Measurements from ENCODE around the gene OXCT2. TPM values are rescaled to one million over a fixed set of nuclear protein-coding genes. Genes with fewer than 3 reads are reported as not detected.

Gene OXCT2
- total and polyA plus RNA-seq, 4 donors: 0.11 to 0.47 (median 0.15) TPM

DNA sequence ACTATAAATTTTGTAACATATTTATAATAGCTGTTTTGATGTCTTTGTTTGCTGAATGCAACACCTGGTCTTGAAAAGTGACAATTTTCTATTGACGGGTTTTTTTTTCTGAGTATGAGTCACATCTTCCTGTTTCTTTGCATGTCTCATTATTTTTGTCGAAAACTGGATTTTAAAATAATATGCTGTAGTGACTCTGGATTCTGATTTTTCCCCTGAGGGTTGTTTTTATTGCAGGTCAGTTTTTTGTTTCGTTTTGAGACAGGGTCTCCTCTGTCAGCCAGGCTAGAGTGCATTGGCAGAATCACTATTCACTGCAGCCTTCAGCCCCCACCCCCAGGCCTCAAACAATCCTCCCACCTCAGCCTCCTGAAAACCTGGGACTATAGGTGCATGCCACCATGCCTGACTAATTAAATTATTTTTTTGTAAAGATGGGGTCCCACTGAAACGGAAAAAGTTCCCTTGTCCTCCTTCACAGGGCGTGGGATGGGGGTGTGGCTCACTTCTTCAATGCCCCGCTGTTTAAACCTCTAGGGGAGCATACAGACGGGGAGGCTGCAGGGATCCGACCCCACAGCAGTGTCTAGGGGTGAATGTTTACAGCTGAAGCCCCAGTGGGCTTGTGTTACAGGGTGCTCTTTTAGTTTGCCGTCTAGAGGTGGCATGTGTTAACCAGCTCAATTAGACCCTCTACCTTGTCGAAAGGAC lies 43.8 kb downstream of the OXCT2 start:
- no peak for TF ChIP-seq GABPA (IDR thresholded peaks at IDR 0.05 in 1 of 2, conservative IDR thresholded peaks at IDR 0.05 in 1 of 2)
- TF ChIP-seq, protein P1, sequence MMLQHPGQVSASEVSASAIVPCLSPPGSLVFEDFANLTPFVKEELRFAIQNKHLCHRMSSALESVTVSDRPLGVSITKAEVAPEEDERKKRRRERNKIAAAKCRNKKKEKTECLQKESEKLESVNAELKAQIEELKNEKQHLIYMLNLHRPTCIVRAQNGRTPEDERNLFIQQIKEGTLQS (IDR thresholded peaks at IDR 0.05): no peak
- TF ChIP-seq, protein P2, sequence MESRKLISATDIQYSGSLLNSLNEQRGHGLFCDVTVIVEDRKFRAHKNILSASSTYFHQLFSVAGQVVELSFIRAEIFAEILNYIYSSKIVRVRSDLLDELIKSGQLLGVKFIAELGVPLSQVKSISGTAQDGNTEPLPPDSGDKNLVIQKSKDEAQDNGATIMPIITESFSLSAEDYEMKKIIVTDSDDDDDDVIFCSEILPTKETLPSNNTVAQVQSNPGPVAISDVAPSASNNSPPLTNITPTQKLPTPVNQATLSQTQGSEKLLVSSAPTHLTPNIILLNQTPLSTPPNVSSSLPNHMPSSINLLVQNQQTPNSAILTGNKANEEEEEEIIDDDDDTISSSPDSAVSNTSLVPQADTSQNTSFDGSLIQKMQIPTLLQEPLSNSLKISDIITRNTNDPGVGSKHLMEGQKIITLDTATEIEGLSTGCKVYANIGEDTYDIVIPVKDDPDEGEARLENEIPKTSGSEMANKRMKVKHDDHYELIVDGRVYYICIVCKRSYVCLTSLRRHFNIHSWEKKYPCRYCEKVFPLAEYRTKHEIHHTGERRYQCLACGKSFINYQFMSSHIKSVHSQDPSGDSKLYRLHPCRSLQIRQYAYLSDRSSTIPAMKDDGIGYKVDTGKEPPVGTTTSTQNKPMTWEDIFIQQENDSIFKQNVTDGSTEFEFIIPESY (IDR thresholded peaks at IDR 0.05): no peak
- TF ChIP-seq YY1 (IDR thresholded peaks at IDR 0.05): no peak
- TF ChIP-seq FOXA1 (IDR thresholded peaks at IDR 0.05): no peak
- TF ChIP-seq, protein P3, sequence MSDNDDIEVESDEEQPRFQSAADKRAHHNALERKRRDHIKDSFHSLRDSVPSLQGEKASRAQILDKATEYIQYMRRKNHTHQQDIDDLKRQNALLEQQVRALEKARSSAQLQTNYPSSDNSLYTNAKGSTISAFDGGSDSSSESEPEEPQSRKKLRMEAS (IDR thresholded peaks at IDR 0.05): no peak
- no peak for TF ChIP-seq HNF4A (conservative IDR thresholded peaks at IDR 0.05)
- no peak for TF ChIP-seq SP1 (IDR thresholded peaks at IDR 0.05)
- TF ChIP-seq HNF4G (IDR thresholded peaks at IDR 0.05): no peak
- no peak for TF ChIP-seq RXRA (IDR thresholded peaks at IDR 0.05)
- no peak for TF ChIP-seq EGR1 (IDR thresholded peaks at IDR 0.05; ENCODE audit: low read depth in 2 of 2)
- TF ChIP-seq TAF1 (conservative IDR thresholded peaks at IDR 0.05): no peak
- no peak for TF ChIP-seq CTCF (IDR thresholded peaks at IDR 0.05; ENCODE audit: low read depth, low read length, missing input control)
- TF ChIP-seq, protein P4, sequence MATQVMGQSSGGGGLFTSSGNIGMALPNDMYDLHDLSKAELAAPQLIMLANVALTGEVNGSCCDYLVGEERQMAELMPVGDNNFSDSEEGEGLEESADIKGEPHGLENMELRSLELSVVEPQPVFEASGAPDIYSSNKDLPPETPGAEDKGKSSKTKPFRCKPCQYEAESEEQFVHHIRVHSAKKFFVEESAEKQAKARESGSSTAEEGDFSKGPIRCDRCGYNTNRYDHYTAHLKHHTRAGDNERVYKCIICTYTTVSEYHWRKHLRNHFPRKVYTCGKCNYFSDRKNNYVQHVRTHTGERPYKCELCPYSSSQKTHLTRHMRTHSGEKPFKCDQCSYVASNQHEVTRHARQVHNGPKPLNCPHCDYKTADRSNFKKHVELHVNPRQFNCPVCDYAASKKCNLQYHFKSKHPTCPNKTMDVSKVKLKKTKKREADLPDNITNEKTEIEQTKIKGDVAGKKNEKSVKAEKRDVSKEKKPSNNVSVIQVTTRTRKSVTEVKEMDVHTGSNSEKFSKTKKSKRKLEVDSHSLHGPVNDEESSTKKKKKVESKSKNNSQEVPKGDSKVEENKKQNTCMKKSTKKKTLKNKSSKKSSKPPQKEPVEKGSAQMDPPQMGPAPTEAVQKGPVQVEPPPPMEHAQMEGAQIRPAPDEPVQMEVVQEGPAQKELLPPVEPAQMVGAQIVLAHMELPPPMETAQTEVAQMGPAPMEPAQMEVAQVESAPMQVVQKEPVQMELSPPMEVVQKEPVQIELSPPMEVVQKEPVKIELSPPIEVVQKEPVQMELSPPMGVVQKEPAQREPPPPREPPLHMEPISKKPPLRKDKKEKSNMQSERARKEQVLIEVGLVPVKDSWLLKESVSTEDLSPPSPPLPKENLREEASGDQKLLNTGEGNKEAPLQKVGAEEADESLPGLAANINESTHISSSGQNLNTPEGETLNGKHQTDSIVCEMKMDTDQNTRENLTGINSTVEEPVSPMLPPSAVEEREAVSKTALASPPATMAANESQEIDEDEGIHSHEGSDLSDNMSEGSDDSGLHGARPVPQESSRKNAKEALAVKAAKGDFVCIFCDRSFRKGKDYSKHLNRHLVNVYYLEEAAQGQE (IDR thresholded peaks at IDR 0.05): no peak
- no peak for TF ChIP-seq JUND (IDR thresholded peaks at IDR 0.05)
- TF ChIP-seq NR2F2 (IDR thresholded peaks at IDR 0.05): no peak
- TF ChIP-seq FOXA2 (IDR thresholded peaks at IDR 0.05): no peak
- no peak for TF ChIP-seq RAD21 (IDR thresholded peaks at IDR 0.05)
- no peak for DNase-seq (ENCODE audit: low spot score)
- no peaks in the 10 kb centered on the region for H3K36me3 ChIP-seq (ENCODE audit: control insufficient read depth in 4 of 4, insufficient read depth in 3 of 4, low read depth in 1 of 4, low read length in 3 of 4)
- H3K4me1 ChIP-seq (ENCODE audit: control insufficient read depth in 4 of 4, insufficient read depth in 4 of 4, low read length in 3 of 4): no peaks in the 10 kb centered on the region
- WGBS: 47% methylated on average over 10 of the region's 10 CpGs
- no peaks in the 10 kb centered on the region for H3K9me3 ChIP-seq (ENCODE audit: control insufficient read depth in 4 of 4, low read length in 3 of 4)
- no peak overlapping the region for H3K9ac ChIP-seq (ENCODE audit: low read depth in 1 of 2, low read length in 2 of 2)
- no peak overlapping the region for H3K27ac ChIP-seq (ENCODE audit: low read depth in 1 of 2, low read length in 2 of 2)
- peaks cover 0 to 11% (median 2%) of the 10 kb centered on the region in 4 donors for H3K27me3 ChIP-seq (ENCODE audit: control insufficient read depth in 4 of 4, insufficient read depth in 4 of 4, low read length in 3 of 4)
- no peak overlapping the region for H3K4me3 ChIP-seq (ENCODE audit: low read depth in 1 of 3, low read length in 3 of 3)
